Activated CD4-positive, alpha-beta T cell treated with anti-CD3 and anti-CD28 coated beads, Interleukin-10, Interleukin-2, amounts not matched to agents 100 ng/mL and 50 ng/mL, durations not matched to agents 16 hours and 8 hours (primary cell): ENCODE results near the gene VENTX.

Source experiments
- DNase-seq: peaks from one replicate; pipeline ENCODE4 v3.0.0-alpha.2; 2020

VENTX gene

GRCh38 chr10:133202778-133203651 lies 34.6 kb upstream of the VENTX start:
- DNase-seq: no peak

- no peak for DNase-seq
These were observed 33.9 kb upstream of the VENTX start for GRCh38 chr10:133203652-133204195.

GRCh38 chr10:133204226-133205015 lies 33.2 kb upstream of the VENTX start:
- no peak for DNase-seq

- no peak for DNase-seq
These were observed 32.5 kb upstream of the VENTX start for GRCh38 chr10:133205146-133205545.

GRCh38 chr10:133206356-133207040 lies 31.2 kb upstream of the VENTX start:
- DNase-seq: no peak

- DNase-seq: no peak
These were observed 30.5 kb upstream of the VENTX start for GRCh38 chr10:133207041-133207600.

GRCh38 chr10:133207627-133208026 lies 30.0 kb upstream of the VENTX start:
- DNase-seq: no peak

GRCh38 chr10:133208466-133208865 lies 29.2 kb upstream of the VENTX start:
- DNase-seq: no peak

- no peak for DNase-seq
These were observed 28.5 kb upstream of the VENTX start for GRCh38 chr10:133209117-133209516.

GRCh38 chr10:133209641-133210040 lies 28.0 kb upstream of the VENTX start:
- no peak for DNase-seq

- no peak for DNase-seq
These were observed 27.1 kb upstream of the VENTX start for GRCh38 chr10:133210398-133211140.

GRCh38 chr10:133211141-133211830 lies 26.4 kb upstream of the VENTX start:
- DNase-seq: no peak

GRCh38 chr10:133211959-133212852 lies 25.4 kb upstream of the VENTX start:
- no peak for DNase-seq

GRCh38 chr10:133212853-133213494 lies 24.7 kb upstream of the VENTX start:
- DNase-seq: no peak

GRCh38 chr10:133213641-133214467 lies 23.8 kb upstream of the VENTX start:
- DNase-seq: no peak

- DNase-seq: no peak
These were observed 22.9 kb upstream of the VENTX start for GRCh38 chr10:133214468-133215410.

- no peak for DNase-seq
These were observed 22.1 kb upstream of the VENTX start for GRCh38 chr10:133215586-133215985.

GRCh38 chr10:133216776-133217175 lies 20.9 kb upstream of the VENTX start:
- DNase-seq: no peak
